ENCODE data around the gene EPG5. TPM values are rescaled to one million over a fixed set of nuclear protein-coding genes. Genes with fewer than 3 reads are reported as not detected.

The EPG5 gene
- polyA plus RNA-seq, 3 donors = 18.2 to 35.4 (median 31.4) TPM

DNA sequence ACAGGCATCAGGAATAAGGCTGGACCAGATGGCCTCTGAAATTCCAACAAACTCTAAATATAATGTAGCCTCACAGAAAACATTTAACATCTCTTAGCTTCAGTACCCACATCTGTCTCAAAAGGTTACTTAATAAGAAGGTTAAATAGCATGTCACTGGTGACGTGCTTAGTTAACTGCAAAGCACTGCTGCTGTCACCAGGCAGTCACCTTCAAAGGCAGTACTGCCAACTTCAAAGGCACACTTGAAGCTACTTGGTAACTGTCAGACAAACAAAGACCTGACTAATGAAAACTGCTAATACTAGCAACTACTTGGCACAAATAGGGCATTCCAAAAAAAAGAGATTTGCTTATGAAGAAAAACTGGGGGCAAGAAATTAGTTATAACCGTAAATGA, 36.2 kb downstream of the EPG5 start:
- DNase-seq = no peak

DNA sequence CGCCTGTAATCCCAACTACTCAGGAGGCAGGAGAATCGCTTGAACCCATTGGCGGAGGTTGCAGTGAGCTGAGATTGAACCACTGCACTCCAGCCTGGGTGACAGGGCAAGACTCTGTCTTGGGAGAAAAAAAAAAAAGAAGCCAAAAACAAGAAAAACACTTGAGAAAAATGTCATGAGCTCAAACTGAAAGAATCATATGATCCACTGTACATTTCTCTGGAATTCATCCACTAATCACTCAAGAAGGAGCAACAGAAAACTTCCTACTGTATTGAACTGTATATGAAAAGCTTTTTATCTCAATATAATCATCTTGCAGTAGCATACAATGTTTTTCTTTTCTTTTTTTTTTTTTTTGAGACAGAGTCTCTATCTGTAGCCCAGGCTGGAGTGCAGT, 40.4 kb downstream of the EPG5 start:
- DNase-seq = no peak

DNA sequence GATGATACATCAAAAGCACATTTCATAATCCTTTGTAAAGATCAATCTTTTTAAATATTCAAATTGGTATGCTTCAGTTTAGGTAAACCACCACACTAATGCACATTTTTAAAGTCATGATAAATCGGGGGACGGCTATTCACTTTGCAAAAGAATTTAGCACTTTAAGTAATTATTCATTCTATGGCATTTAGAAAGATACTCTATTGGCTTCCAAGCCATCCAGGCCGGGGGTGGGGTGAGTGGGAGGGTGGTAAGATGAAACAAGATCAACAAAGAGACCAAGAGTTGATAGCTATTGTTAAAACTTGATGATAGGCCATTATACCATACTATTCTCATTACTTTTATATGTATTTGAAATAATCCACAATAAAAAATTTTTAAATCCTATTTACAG, 41.0 kb downstream of the EPG5 start:
- DNase-seq = no peak

DNA sequence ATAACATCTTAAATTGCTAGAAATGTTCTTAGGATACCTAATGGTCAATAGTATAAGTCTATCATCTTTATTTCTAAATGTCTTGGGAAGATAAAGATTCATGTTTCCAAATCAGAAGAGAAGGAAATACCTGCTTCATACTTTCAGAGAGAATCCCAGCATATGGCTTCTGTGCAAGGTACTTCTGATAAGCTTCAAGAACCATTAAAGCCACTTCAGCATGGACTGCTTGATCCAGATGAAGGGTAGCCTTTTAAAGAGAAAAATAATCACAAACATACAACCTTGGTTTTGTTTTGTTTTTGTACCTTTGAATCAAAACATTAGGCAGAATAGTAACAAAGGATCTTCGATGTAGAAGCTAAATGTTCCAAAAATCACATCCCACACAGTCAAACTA, 44.0 kb downstream of the EPG5 start:
- DNase-seq = no peak

DNA sequence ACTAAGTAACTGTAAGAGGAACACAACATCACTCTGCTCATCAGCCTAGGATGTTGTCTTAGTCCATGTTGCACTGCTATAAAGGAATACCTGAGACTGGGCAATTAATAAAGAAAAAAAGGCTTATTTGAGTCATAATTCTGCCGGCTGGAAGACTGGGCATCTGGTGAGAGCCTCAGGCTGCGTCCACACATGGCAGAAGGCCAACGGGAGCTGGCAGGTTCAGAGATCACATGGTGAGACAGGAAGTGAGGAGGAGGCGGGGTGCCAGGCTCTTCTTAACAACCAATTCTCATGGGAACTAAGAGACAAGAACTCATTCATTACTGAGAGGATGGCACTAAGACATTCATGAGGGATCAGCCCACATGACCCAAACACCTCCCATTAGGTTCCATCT, 46.8 kb downstream of the EPG5 start:
- DNase-seq = no peak

DNA sequence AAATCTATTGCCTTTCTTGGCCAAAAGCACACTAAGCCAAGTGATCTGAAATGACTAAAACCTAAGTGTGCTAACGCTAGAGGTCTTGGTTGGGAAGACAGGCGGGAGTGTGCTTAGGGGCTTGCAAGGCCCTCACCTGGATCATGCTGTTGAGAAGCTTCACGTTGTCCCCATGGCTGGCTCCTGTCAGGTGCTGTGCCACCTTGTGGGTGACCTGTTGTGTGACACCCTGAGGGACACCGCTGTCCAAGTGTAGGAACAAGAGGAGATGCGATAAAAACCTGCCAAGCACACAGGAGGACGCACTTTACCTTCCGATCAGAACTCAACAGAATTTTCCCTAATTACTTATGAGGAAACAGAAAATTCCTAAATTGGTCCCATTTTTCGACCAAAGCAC, 50.8 kb downstream of the EPG5 start:
- no peak for DNase-seq

DNA sequence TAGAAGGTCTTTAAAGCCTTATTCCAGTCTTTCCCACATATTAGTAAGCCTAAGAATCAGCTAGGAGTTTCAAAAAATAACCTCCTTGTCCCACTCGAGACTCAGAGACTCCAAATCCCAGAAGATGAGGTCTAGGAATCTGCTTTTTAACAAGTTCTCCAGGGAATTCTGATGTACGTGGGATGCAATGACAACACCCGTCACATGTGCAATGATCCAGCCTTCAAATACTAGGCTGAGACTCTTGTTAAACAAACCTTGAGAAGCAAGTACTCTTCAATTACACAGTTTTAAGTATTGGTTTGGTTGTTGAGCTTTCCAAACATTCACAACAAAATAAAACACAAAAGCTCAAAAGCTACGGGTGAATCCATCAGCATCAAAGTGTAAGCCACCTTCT, 53.9 kb downstream of the EPG5 start:
- DNase-seq = no peak

DNA sequence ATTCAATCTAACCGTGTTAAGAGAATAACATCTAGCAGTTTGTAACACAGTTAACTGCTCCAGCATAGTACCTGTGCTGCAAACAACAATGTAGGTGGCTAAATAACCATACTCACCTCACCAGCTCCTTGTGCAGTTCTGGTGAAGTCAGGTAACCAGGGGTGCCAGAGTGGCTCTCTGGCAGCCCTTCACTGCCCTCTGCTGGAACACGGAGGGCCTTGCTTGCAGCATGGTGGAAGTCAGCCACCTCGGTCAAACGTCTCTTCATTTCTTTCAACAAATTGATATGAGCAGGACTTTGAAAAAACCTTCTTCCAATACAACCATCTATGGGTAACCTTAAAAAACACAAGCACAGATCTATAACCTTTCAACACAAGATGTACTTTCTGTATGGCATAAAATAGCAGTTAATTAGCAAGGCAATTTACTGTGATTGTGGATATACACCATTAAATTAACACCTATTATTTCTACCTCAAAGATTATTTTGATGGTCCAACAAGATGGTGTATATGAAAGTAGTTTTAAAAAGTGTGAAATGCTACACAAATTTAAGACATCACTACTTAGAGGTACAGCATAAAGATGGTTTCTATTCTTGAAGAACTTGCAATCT, 56.6 kb downstream of the EPG5 start:
- peak; percentile 22 for DNase-seq

DNA sequence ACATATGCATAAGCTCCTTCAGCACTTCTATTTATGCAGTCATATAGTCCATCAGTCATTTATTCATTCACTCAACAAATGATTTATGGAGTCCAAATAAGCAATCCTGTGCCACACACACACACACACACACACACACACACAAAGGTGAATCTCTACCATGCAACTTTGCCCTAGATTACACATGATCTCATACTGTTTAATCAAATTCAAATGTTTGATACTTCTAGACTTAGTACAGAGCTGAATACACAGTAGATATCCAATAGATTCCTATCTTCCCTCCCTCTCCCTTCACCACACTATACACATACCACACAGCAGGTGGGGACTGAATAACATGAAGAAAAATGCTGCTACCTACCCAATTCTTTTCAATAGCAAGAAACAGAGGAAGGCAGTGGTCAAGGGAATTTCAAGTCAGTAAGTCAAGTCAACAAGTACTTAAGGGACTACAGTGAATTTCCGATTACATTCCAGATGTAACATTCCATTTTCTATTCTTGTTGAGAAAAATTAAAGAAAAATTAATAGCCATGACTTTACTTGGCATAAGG, 65.4 kb downstream of the EPG5 start:
- no peak for DNase-seq

DNA sequence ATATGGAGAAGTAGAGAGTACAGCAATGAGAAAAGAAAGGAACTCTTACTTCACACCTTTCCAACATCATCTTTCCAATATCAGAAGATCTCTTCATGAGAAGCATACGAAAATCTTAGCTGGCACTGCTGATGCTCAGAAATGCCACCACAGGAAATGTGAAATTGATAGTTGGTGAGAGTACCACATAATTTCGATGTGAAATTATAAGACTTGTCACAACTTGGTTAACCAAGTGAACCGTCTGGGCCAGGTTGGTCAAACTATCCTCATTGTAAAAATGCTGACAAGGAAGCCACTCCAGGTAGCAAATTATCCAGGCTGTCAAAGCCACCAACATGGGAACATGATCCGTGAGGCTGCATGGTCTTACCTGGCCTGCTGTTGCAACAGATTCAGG, 66.5 kb downstream of the EPG5 start:
- DNase-seq = no peak

DNA sequence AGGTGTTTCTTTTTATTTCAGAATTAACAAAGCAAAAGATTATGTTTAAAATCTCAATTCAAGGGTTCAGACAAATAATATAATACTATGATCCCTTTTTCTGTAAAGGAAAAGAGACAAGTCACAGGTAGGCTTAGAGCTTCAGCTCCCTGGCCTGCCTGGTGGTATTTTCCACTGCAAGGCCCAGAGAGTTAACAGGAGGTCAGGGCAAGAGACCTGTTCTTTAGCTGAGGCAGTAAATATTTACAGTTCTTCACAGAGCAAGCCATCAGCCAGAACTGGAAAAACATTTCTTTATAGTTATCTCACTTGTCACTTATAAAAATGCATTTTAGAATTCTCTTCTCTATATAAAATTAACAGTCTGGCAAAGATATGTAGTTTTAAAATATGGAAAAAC, 70.1 kb downstream of the EPG5 start:
- DNase-seq = no peak

DNA sequence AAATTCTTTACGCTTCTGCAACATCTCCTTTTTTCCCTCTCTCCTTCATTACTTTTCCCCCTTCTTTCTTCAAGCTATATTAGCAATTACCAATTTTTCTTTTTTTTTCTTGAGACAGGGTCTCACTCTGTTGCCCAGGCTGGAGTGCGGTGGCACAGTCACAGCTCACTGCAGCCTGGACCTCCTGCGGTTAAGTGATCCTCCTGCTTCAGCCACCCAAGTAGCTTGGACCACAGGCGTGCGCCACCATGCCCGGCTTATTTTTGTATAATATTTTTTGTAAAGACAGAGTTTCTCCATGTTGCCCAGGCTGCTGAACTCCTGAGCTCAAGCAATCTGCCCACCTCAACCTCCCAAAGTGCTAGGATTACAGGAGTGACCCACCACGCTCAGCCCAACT, 70.7 kb downstream of the EPG5 start:
- DNase-seq = no peak

DNA sequence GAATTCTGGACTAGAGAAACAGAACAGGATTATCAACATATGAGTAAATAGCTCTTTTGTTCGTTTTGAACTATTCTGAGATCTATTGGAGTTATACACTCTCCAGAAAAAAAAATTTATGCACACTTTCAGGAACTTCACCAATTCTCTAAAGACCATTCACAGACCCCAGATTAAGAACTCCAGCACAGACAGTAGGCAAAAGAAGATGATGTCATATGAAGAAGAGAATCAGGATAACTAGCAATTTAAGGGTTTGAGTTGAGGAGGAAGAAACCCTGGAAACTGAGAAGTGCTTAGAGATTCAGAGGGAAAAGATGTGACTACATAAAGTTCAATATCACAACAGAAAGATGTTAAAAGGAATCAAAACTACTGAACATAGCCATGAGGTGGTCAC, 71.8 kb downstream of the EPG5 start:
- no peak for DNase-seq

DNA sequence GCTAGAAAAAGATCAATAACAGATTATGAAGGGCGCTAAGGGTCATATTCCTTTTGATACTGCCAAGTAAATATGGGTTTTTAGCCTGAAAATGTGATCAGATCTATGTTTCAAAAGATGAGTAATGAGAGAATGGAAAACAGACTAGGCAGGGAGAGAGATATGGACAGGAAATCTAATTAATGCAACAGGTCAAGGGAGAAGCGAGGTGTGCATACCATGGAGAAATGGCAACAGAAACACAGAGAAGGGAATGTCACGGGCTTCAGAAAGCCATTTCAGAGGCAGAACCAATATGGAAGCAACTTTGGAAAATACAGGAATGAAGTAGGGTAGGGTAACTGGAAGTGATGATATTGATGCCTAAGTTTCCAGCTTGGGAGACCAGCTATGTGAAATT, 72.3 kb downstream of the EPG5 start:
- no peak for DNase-seq

DNA sequence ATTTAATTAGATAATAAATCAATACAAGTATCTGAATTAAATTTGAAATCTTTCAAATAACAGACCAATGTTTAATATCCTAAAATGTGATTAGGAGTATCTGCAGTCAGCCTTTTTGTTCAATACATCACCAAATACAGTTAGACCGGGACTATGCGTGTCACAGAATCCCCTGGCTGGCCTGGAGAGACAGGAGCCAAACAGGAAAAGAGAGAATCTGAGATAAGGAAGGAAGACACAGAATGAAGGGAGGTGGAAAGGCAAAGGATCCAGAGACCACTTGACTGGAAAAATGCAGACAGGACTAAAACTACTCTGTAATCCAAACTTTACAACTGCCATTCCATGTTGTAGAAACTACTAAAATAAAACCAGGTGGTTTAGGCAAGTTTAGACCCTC, 75.3 kb downstream of the EPG5 start:
- no peak for DNase-seq

DNA sequence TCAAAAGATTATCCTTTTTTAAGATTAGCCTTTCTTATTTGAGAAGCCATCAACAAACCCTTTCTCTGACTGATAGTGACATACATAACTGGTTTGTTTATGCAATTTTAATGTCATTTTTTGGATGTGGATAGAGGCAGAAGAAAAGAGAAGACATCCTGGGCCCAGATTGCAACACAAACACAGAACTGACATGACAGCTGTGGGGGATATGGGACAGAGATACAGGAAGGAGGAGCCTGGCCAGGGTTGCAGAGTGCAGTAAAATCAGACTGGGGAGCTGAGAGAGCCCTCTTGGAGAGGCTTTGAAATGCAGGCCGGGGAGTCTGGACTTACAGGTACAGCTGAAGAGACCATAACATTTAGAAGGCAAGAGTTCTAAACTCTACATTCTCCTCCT, 76.5 kb downstream of the EPG5 start:
- DNase-seq = no peak

DNA sequence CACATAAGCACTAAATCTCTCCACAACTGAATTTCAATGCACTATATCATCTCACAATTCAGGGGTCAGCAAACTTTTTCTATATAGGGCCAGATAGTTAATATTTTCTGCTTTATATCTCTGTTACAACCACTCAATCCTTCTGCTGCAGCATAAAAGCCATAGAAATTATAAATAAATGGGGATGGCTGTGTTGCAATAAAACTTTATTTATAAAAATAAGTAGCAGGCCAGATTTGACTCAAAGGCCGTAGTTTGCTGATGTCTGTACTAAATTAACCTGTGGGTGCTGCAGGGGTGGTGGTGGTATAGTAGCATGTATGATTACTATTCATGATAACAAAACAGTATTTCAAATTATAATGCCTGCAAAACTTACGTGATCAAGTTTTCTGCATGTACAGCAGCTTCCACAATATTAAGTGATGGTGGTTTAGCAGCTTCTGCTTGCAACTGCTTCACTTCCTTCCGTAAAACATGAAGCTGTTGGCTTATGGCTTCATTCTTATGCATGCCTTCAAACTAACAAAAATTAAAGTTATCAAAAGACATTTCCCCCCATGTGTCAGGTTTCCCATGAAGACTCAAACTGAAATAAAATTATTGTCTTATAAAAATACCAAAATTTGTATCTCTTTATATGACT, 77.6 kb downstream of the EPG5 start:
- no peak for DNase-seq

DNA sequence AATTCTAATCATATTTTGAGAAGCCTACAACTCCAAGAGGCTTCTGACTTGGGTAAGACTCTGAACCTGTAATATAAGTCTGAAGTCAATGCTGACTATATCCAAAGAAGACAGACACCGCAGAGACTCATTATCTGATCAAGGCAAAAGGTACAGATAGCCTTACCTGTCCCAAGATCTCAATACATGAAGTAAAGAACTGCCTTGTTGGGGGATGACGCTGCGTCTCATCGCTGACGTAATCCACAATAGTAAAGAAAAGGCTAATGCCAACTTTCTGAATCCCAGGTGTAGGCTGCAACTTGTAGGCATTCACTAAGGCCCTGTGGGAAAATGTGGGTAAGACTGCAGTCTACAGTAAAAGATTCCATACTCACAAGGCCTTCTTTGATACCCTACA, 79.5 kb downstream of the EPG5 start:
- no peak for DNase-seq

DNA sequence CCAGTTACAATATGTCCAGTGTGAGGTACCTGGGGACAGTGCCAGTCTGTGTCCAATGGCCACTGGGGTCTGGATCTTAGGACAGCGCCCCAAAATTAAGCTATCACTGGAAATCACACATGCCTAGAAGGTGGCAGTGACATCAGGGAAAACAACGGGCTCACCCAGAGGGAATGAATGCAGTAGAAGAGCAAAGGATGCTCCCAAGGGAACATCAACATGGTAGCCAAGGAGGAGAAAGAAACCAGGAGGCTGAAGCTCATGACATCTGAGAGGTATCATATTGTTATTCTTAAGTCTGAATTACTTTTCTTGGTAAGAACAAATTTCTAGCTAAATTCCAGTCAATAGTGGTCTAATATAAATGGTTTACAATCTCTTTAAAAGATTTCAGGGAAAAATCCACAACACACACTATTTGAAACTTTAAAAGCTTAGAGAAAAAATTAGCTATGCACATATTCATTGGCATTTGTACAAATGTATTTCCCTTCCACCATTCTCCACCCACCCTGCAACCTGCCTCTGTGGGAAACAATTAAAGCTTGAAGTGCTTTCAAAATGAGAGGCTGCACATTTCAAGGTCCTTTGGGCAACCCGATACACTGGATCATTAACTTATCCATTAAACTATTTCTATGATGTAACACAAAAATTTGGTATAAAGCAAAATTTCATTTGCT, 86.1 kb downstream of the EPG5 start:
- no peak for DNase-seq

DNA sequence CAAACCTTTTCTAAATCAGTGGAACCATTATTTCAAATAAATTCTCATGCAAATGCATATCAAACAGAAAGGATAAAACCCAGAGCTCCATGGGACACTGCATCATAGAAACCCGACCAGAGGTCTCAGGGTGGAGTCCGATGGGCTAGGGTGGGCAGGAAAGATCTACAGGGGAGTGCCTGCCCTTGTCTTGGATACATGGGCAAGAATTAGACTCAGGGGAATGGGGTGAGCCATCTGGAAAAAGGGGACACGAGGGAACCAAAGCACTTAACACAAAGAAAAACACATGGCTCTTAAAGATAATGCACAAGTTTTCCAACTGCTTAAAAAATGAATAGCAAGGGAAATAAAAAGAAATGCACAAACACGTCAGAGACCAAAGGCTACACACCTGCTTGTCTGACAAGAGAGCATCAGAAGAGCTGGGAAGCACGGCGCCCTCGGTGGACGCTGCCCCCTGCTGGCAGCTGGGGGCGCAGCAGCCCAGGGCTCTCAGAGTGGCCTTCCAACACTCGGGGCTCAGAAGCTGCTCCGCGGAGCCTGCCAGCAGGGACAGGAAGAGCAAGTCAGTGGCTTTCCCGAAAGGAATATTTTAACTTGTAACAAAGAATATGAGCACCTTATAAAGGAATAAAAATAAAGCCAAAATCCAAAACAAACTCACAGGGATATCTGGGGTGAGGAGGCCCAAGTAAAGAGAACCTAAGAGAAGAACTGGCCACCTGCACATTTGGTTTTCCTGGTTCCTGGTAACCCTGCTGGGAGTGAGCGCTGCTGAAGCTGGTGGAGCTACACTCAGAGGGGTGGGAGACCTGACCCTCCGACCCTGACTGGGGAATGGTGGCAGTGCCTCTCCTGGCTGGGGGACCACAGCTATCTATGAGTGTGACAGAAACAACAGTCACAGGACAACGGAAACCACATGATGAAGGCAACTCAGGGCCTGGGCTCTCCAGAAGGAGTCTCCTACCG, 87.2 kb downstream of the EPG5 start:
- peak; percentile 48 for DNase-seq

DNA sequence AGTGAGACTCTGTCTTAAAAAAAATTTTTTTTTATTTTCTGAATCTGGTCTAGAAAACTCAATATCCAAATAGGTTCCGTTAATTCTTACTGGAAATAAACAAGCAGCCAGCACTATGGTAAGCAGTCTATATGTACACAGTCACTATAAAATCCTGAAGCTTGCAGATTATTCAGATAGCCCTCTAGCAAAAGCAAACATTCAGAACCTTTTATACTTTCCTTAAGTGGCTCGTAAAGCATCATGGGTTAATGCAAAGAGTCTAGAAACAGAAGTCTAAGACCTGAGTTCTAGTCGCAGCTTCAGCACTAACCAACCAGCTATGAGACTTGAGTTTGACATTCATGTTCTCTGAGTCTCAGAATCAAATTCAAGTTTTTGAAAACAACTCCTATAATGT, 89.7 kb downstream of the EPG5 start:
- no peak for DNase-seq

DNA sequence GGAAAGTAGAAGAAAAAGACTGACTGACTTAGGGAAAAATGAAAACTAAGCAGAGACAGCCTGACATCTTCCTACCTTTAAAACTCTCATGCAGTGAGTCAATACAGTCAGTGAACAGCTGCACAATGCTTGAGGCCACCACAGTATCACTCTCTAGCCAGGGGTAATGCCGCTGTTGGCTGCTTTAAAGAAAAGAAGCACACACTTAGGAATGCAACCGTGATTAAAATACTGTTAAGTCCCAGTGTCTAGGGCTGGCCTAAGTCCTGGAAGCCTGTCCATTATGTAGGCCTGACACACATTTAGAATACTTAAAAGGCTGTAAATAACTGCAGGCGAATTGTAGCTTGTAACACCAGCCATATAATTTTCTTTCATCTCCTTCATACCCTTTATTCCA, 91.0 kb downstream of the EPG5 start:
- no peak for DNase-seq

All from renal pelvis (tissue), 4 donors.